NOMO-1 (cell line): Measurements from ENCODE around the gene C5orf46.
A peak's percentile ranks its signal among the peaks of the same experiment; 100 is the strongest.
"Not testable (repeated sequence)": the region's sequence is repeated elsewhere in the genome, so short reads cannot be mapped to it uniquely, and the experiment has no call there.

ENCODE experiments used
- DNase-seq, 2 experiments: peaks; one replicate each; lab custom pipeline; 2025; ENCODE audit not compliant: unreplicated experiment in 2 of 2; lab: John Stamatoyannopoulos, UW

Gene C5orf46

GRCh38 chr5:147906326-147907095, at the start of gene C5orf46:
Gene C5orf46, minus strand, starts transcription at chr5:147906538. Its CDS starts 37 bp downstream, at chr5:147906501.
- DNase-seq = no peak

GRCh38 chr5:147954971-147955370, 48.6 kb upstream of the C5orf46 start:
- no peak for DNase-seq

DNA sequence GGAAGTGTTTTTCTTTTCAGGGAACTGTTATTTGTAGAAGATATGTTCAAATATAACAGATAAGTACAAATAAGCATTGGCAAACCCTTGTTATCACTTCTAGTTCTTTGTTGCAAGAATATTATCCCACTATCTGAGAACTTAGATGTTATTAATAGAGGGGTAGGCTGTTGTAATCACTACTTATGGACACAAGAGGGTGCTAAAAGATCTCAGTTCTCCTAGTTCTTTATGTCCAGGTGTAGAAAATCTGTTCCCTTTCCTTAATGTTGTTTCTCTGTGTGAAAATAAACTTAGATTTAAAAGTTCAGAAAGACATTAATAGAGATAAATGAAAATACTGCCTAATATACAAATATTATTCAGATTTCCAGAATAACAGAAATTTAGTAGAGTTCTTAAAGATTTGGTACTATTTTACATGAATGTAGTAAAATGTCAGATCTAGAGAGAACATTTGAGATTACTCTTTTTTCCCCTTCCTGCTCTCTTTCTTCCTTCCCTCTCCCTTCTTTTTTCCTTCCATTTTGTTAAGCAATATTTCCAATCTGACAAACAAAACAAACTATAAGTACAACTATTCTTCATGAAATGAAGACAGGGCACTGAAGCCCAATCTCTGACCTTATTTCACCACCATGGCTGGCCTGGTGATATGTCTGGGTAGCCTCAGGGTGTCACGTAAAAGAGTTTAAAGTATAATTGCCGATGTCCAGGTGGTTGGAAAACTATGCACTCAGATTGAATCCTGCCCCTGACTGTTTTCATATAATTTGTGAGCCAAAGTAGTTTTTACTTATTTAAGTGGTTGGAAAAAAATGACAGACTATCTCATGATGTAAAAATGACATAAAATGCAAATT, 43.6 kb upstream of the C5orf46 start:
- DNase-seq = peak in 1 of 2 experiments; percentile 30

- DNase-seq = not testable (repeated sequence)
These were observed 40.4 kb upstream of the C5orf46 start for GRCh38 chr5:147946658-147947274.

GRCh38 chr5:147939431-147940114, 33.2 kb upstream of the C5orf46 start:
- no peak for DNase-seq

DNA sequence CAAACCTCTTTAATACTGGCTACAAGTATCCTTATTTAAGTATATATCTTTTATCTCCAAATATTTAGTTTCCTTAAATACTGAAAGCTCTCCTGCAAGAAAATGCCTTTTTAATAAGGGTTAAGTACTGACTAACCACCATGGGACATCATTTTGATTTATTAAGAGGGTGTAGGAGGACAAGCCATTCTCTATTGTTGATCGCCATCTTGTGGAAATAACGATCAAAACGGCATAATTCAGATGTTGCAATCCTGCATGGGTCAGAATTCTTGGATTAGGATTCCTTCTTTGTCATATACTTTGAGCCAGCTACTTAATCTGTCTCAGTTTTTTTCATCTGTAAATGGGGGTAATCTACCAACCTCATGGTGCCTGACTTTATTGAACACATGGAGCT, 28.7 kb upstream of the C5orf46 start:
- peak; percentile 45 to 70 for DNase-seq

- DNase-seq = peak; percentile 77 to 78
These were observed 24.4 kb upstream of the C5orf46 start for GRCh38 chr5:147930769-147931168.

GRCh38 chr5:147927901-147928300, 21.6 kb upstream of the C5orf46 start:
- peak in 1 of 2 experiments; percentile 78 for DNase-seq

GRCh38 chr5:147925020-147925419, 18.7 kb upstream of the C5orf46 start:
- no peak for DNase-seq

DNA sequence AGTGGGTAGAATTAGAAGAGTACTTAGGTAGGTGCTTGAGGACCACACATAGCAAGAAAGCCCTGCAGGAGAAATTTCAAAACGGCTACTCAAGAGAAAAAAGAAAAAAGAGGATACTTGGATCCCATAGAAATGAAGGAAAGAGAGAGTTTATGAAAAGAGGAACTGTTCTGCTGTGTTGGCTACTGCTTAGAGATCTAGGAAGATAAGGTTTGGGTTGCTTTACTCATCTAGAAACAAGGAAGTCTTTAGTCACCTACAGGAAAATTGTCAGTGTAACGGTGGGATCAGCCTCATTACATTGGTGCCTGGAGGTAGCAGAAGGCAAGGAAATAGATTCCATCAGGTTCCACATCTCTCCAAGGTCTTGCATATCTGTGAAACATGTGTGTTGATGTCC, 14.8 kb upstream of the C5orf46 start:
- DNase-seq = peak; percentile 31 to 68

DNA sequence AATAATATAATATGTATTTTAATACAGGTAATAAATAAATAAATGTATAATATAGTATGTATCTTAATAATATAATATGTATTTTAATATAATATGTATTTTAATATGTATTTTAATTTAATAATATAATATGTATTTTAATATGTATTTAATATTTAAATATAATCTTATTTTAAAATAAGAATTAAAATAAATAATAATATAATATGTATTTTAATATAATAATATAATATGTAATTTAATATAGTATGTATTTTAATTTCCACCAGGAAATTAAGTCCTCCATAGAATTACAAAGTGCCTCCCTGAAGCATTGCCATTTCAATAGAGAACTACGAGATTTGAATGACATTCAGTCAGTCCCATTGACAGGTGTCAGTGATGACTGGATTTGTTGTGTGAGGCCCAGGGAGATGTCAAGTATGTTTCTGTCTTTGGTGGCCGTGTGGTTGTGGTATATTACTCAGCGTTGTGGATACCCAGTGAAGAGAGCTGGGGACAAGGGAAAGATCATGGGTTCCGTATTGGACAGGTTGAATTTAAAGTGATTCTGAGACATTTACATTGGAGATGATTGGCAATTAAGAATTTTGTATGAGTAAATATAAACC, 14.2 kb upstream of the C5orf46 start:
- no peak for DNase-seq

DNA sequence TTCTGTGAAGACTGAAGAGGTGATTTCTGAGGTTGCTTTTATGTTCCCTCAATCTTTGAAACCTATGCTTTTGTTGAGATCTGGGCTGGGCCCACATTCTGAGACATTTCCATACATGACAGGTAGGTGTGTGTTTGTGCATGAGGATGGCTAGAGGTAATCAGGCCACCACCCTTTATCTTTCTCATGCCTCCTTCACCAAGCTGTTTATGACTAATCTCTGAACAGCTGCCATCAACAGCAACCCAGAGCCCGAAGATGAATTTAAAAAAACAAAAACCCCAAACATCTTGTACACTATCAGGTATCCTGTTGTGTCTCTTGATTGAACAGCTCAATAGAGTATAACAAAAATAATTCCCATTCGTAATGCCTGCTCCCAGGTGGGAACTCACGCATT, 12.6 kb upstream of the C5orf46 start:
- DNase-seq = no peak

GRCh38 chr5:147918101-147918685, 11.9 kb upstream of the C5orf46 start:
- peak in 1 of 2 experiments; percentile 8 for DNase-seq

DNA sequence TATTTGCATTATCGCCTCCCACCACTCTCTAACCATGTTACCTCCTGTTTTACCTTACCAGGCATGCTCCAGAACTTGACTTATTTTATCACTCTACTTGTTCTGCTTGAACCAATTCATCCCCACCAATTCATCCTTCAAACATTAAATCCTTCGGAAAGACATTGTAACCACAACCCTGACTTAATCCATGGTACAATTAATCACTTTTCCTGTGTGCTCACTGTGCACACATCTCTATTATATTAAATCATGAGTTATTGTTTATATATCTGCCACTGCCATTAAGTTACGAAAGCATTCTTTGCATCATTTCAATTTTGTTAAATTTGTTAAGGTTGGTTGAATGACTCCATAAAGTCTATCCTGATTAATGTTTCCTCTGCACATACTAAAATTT, 7.4 kb upstream of the C5orf46 start:
- no peak for DNase-seq

DNA sequence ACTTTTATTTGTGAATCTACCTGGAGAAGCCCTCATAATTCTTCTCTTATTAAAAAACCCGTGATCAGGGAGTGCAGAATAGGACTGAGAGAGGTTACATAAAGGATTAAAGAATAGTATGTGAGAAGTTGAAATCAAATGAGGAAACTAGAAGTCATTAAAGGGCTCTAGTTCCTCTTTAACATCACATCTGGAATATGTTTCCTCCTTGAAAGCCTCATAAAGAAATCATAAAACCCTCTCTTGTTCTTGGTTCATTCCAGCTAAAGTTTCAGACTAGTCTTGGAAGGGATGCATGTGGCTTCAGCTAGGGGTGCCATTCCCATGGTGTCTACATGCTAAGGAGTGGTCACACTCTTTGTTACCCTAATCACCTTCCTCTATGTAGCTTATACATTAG, 5.7 kb upstream of the C5orf46 start:
- DNase-seq = peak; percentile 54 to 92

- DNase-seq = no peak
These were observed 5.1 kb upstream of the C5orf46 start for GRCh38 chr5:147911427-147911826.

GRCh38 chr5:147904110-147904509, 2.2 kb downstream of the C5orf46 start:
- no peak for DNase-seq

- DNase-seq = no peak
These were observed 3.7 kb downstream of the C5orf46 start for GRCh38 chr5:147902609-147903115.

GRCh38 chr5:147901599-147902039, 4.7 kb downstream of the C5orf46 start:
- DNase-seq = no peak
